Natural killer cell (primary cell): Measurements from ENCODE around the gene CSMD2. TPM values are rescaled to one million over a fixed set of nuclear protein-coding genes. Genes with fewer than 3 reads are reported as not detected.

Experiments used
- ATAC-seq, 3 donors: fragments of 150-1000 bp in 2 of 3; fragments of 200-7000 bp in 1 of 3; cut with Tn5 transposase; 1 replicate in 1 of 3; 2 replicates in 2 of 3; pipeline ENCODE4 v1.10.0; 2021; ENCODE audit warnings: mild to moderate bottlenecking in 2 of 3, moderate library complexity in 2 of 3
- DNase-seq, 2 donors: peaks; one replicate each; pipeline versions ENCODE4 v3.0.0 to v3.0.0-alpha.2; 2013 to 2021; ENCODE audit warnings: mixed read lengths in 1 of 2
- H3K27ac ChIP-seq: one replicate; pipeline ENCODE4 v1.5.1; 2013; ENCODE audit warnings: mild to moderate bottlenecking, low read length
- H3K27me3 ChIP-seq: one replicate; pipeline ENCODE4 v1.6.1; 2013; ENCODE audit warnings: low read length; ENCODE audit not compliant: control insufficient read depth, insufficient read depth
- H3K36me3 ChIP-seq: one replicate; pipeline ENCODE4 v1.6.1; 2013; ENCODE audit warnings: low read length; ENCODE audit not compliant: control insufficient read depth, insufficient read depth
- H3K4me1 ChIP-seq: one replicate; pipeline ENCODE4 v1.6.1; 2013; ENCODE audit warnings: low read length; ENCODE audit not compliant: control insufficient read depth, insufficient read depth
- H3K4me3 ChIP-seq: one replicate; pipeline ENCODE4 v1.5.1; 2013; ENCODE audit warnings: low read length
- H3K9me3 ChIP-seq: one replicate; pipeline ENCODE4 v1.6.1; 2013; ENCODE audit warnings: low read length; ENCODE audit not compliant: control insufficient read depth, insufficient read depth
- H3K27ac Mint-ChIP-seq, 2 donors: one replicate each; pipeline ENCODE4 v1.8.0; 2022; ENCODE audit warnings: mild to moderate bottlenecking in 2 of 2, mixed read lengths in 2 of 2, moderate library complexity in 1 of 2
- H3K27me3 Mint-ChIP-seq, 2 donors: one replicate each; pipeline ENCODE4 v1.8.0; 2022; ENCODE audit warnings: low read depth in 2 of 2, mixed read lengths in 2 of 2
- H3K36me3 Mint-ChIP-seq: one replicate; pipeline ENCODE4 v1.8.0; 2022; ENCODE audit warnings: mixed read lengths
- H3K4me1 Mint-ChIP-seq, 2 donors: one replicate each; pipeline ENCODE4 v1.8.0; 2022; ENCODE audit warnings: mixed read lengths in 2 of 2
- H3K4me3 Mint-ChIP-seq: one replicate; pipeline ENCODE4 v1.8.0; 2022; ENCODE audit warnings: mild to moderate bottlenecking, moderate library complexity, mixed read lengths
- H3K9me3 Mint-ChIP-seq, 2 donors: one replicate each; pipeline ENCODE4 v1.8.0; 2022; ENCODE audit warnings: mixed read lengths in 2 of 2
- CTCF ChIP-seq: fragments of 200-600 bp; IDR thresholded peaks from one replicate; pipeline ENCODE4 v1.8.0; 2022; ENCODE audit warnings: antibody characterized with exemption
- WGBS: methylation state at CpG from one replicate; pipeline ENCODE4 v1.1.7; 2013; ENCODE audit warnings: missing lambda C conversion rate; ENCODE audit not compliant: insufficient coverage; 5-methylcytosine and 5-hydroxymethylcytosine counted together
- intact Hi-C: fragments of 100-400 bp; cut with micrococcal nuclease; formaldehyde crosslinking; loops from one replicate; pipeline ENCODE4 v1.14.2; 2022
- total RNA-seq, 4 donors: library from RNA; stranded (reverse); fragments of 120-200 nt in 1 of 4; gene quantifications; one replicate each; pipeline versions ENCODE4 v1.2.3 to v1.2.4, GENCODE V29; 2013 to 2022

CSMD2 gene
- total RNA-seq, 3 donors from 2014 or later (not counting 1 experiment from before 2014, with no cell fraction given): not detected

- no peak for TF ChIP-seq CTCF
- Mint-ChIP-seq H3K36me3 (no peaks in the 10 kb centered on the region), H3K27me3 (no peaks in the 10 kb centered on the region), H3K4me1 (no peaks in the 10 kb centered on the region), H3K9me3 (no peaks in the 10 kb centered on the region), H3K4me3 (no peak overlapping the region), H3K27ac (no peak overlapping the region)
- no peaks in the 10 kb centered on the region for H3K27me3 ChIP-seq
- DNase-seq: no peak
- no peak for ATAC-seq
- intact Hi-C loops: no loop called here
- WGBS: no CpG with 5 or more reads among the region's 1 CpG
- H3K27ac ChIP-seq: no peak overlapping the region
- H3K4me3 ChIP-seq: no peak overlapping the region
- H3K4me1 ChIP-seq: no peaks in the 10 kb centered on the region
- no peaks in the 10 kb centered on the region for H3K9me3 ChIP-seq
- no peaks in the 10 kb centered on the region for H3K36me3 ChIP-seq
Measured at GRCh38 chr1:33508151-33508550, 656.9 kb downstream of the CSMD2 start.

- H3K9me3 Mint-ChIP-seq: no peaks in the 10 kb centered on the region
- H3K4me3 Mint-ChIP-seq: no peak overlapping the region
- no peaks in the 10 kb centered on the region for H3K36me3 Mint-ChIP-seq
- H3K36me3 ChIP-seq: no peaks in the 10 kb centered on the region
- 87% methylated on average over 3 of the region's 3 CpGs for whole genome bisulfite sequencing
- intact Hi-C loops: no loop called here
- no peak for TF ChIP-seq CTCF
- no peak overlapping the region for H3K4me3 ChIP-seq
- no peaks in the 10 kb centered on the region for H3K27me3 Mint-ChIP-seq
- H3K27ac Mint-ChIP-seq: no peak overlapping the region
- no peaks in the 10 kb centered on the region for H3K4me1 Mint-ChIP-seq
- no peaks in the 10 kb centered on the region for H3K4me1 ChIP-seq
- DNase-seq (no peak), ATAC-seq (no peak)
- H3K9me3 ChIP-seq: no peaks in the 10 kb centered on the region
- H3K27ac ChIP-seq: no peak overlapping the region
- no peaks in the 10 kb centered on the region for H3K27me3 ChIP-seq
Measured at GRCh38 chr1:33507661-33508060, 657.4 kb downstream of the CSMD2 start.

- no peaks in the 10 kb centered on the region for H3K36me3 Mint-ChIP-seq
- Histone ChIP-seq H3K27ac (no peak overlapping the region), H3K4me3 (no peak overlapping the region), H3K27me3 (no peaks in the 10 kb centered on the region), H3K36me3 (no peaks in the 10 kb centered on the region), H3K9me3 (no peaks in the 10 kb centered on the region), H3K4me1 (no peaks in the 10 kb centered on the region)
- no peak overlapping the region for H3K4me3 Mint-ChIP-seq
- no peaks in the 10 kb centered on the region for H3K4me1 Mint-ChIP-seq
- no peaks in the 10 kb centered on the region for H3K27me3 Mint-ChIP-seq
- H3K9me3 Mint-ChIP-seq: no peaks in the 10 kb centered on the region
- intact Hi-C loops: no loop called here
- TF ChIP-seq CTCF: no peak
- no peak overlapping the region for H3K27ac Mint-ChIP-seq
- ATAC-seq: no peak
- no peak for DNase-seq
- WGBS: 89% methylated on average over 1 of the region's 1 CpG
Measured at GRCh38 chr1:33503506-33503905, 661.5 kb downstream of the CSMD2 start.

GRCh38 chr1:33502726-33503125 lies 662.3 kb downstream of the CSMD2 start:
- Mint-ChIP-seq H3K4me1 (no peaks in the 10 kb centered on the region), H3K27ac (no peak overlapping the region), H3K27me3 (no peaks in the 10 kb centered on the region), H3K4me3 (no peak overlapping the region), H3K36me3 (no peaks in the 10 kb centered on the region), H3K9me3 (no peaks in the 10 kb centered on the region)
- Histone ChIP-seq H3K9me3 (no peaks in the 10 kb centered on the region), H3K4me1 (no peaks in the 10 kb centered on the region), H3K36me3 (no peaks in the 10 kb centered on the region), H3K27ac (no peak overlapping the region), H3K27me3 (no peaks in the 10 kb centered on the region), H3K4me3 (no peak overlapping the region)
- TF ChIP-seq CTCF: no peak
- no peak for ATAC-seq
- no peak for DNase-seq
- WGBS: 76% methylated on average over 5 of the region's 5 CpGs
- intact Hi-C loops: no loop called here
